ENCODE results near the gene LFNG.
"Not testable (repeated sequence)": the region's sequence is repeated elsewhere in the genome, so short reads cannot be mapped to it uniquely, and the experiment has no call there.

LFNG gene

GRCh38 chr7:2553831-2554581, 34.4 kb downstream of the LFNG start:
- no peak for DNase-seq (ENCODE audit: low read depth)
- no peak for TF ChIP-seq CTCF (IDR thresholded peaks at IDR 0.05; ENCODE audit: insufficient read depth, low read depth, low read length, missing control alignments)
- H3K4me3 ChIP-seq (ENCODE audit: low read depth, low read length) = peak overlapping the region; percentile 67

GRCh38 chr7:2554661-2555111, 35.1 kb downstream of the LFNG start:
- peak overlapping the region; percentile 67 for H3K4me3 ChIP-seq (ENCODE audit: low read depth, low read length)
- peak; percentile 6 for TF ChIP-seq CTCF (IDR thresholded peaks at IDR 0.05; ENCODE audit: insufficient read depth, low read depth, low read length, missing control alignments)
- peak; percentile 31 for DNase-seq (ENCODE audit: low read depth)

- peak; percentile 96 for DNase-seq (ENCODE audit: low read depth)
- H3K4me3 ChIP-seq (ENCODE audit: low read depth, low read length) = peak within 1 kb of the TSS; percentile 67
- TF ChIP-seq CTCF (IDR thresholded peaks at IDR 0.05; ENCODE audit: insufficient read depth, low read depth, low read length, missing control alignments) = peak; percentile 58
These were observed 35.8 kb downstream of the LFNG start, which contains the start of gene BRAT1 for GRCh38 chr7:2555121-2556052. TSS of gene BRAT1 (minus strand) at chr7:2555524. CDS start at chr7:2554431, 1,093 bp downstream.

- DNase-seq (ENCODE audit: low read depth) = peak; percentile 95
- H3K4me3 ChIP-seq (ENCODE audit: low read depth, low read length) = peak within 1 kb of the TSS; percentile 86
- no peak for TF ChIP-seq CTCF (IDR thresholded peaks at IDR 0.05; ENCODE audit: insufficient read depth, low read depth, low read length, missing control alignments)
These were observed 39.2 kb downstream of the LFNG start, which contains the start of gene IQCE for GRCh38 chr7:2558629-2559282. TSS of gene IQCE (plus strand) at chr7:2558979. CDS start at chr7:2559182, 203 bp downstream.

- no peak for TF ChIP-seq CTCF (IDR thresholded peaks at IDR 0.05; ENCODE audit: insufficient read depth, low read depth, low read length, missing control alignments)
- H3K4me3 ChIP-seq (ENCODE audit: low read depth, low read length) = peak overlapping the region; percentile 86
- DNase-seq (ENCODE audit: low read depth) = peak; percentile 64
These were observed 39.8 kb downstream of the LFNG start for GRCh38 chr7:2559283-2559950.

GRCh38 chr7:2563955-2564354, 44.4 kb downstream of the LFNG start:
- DNase-seq (ENCODE audit: low read depth); H3K4me3 ChIP-seq (ENCODE audit: low read depth, low read length): not testable (repeated sequence)

Measured in GM12865 (cell line).